Sigmoid colon (tissue), 3 donors: ENCODE data around the gene DARS1.

Experiments used
- POLR2A ChIP-seq, 2 donors: fragments of 450-650 bp; IDR thresholded peaks; one replicate each; pipeline ENCODE4 v1.6.1; 2016; ENCODE audit warnings: antibody characterized with exemption in 2 of 2, mild to moderate bottlenecking in 2 of 2, moderate library complexity in 2 of 2
- TF ChIP-seq, protein P1 (sequence below), 4 experiments: fragments of 450-650 bp in 3 of 4; fragments of 200-600 bp in 1 of 4; IDR thresholded peaks; one replicate each; pipeline ENCODE4 v1.5.1; 2016 to 2019; ENCODE audit warnings: antibody characterized with exemption in 4 of 4, mild to moderate bottlenecking in 3 of 4, moderate library complexity in 2 of 4

DNA sequence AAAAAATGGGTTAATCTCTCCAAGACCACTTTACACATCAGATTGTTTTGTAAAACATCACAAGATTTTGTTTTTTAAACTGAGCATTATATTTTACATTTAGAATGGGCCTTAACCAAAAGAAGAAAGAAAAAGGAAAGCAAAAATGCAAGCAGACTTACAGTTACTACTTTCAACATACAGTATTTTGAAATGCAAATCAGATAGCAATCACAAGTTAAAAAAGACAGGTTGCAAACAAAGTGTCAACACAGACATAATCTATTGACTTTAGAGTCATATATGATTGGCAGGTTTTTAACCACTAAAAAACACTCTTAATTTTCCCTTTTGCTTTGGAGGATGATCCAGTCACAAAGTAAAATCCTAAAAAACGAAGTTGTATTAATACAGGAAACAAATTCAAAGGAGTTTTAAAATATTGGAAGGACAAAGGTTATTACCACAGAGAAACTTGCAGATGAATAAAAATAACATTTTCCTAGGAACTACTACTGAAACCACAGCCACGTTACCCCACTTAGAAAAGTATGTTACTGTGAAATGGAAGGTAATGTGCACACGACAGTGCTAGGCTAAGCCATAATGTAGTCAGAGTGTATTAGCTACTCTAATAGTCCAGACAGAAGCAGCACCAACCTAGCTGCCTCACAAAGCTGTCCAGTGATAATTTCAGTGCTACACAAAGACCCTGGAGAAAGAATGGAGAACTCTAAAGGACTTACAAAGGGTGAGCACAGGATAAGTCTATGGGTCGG lies 22.9 kb downstream of the DARS1 start:
- TF ChIP-seq, protein P1, sequence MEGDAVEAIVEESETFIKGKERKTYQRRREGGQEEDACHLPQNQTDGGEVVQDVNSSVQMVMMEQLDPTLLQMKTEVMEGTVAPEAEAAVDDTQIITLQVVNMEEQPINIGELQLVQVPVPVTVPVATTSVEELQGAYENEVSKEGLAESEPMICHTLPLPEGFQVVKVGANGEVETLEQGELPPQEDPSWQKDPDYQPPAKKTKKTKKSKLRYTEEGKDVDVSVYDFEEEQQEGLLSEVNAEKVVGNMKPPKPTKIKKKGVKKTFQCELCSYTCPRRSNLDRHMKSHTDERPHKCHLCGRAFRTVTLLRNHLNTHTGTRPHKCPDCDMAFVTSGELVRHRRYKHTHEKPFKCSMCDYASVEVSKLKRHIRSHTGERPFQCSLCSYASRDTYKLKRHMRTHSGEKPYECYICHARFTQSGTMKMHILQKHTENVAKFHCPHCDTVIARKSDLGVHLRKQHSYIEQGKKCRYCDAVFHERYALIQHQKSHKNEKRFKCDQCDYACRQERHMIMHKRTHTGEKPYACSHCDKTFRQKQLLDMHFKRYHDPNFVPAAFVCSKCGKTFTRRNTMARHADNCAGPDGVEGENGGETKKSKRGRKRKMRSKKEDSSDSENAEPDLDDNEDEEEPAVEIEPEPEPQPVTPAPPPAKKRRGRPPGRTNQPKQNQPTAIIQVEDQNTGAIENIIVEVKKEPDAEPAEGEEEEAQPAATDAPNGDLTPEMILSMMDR (IDR thresholded peaks at IDR 0.05) = no peak
- TF ChIP-seq POLR2A (IDR thresholded peaks at IDR 0.05) = no peak
